GM12878 (cell line): ENCODE results near the gene C16orf87. TPM values are rescaled to one million over a fixed set of nuclear protein-coding genes. Genes with fewer than 3 reads are reported as not detected.

Source experiments
- ATF2 ChIP-seq: IDR thresholded peaks from 2 replicates; pipeline ENCODE4 v1.6.1; 2012; ENCODE audit warnings: low read length, inconsistent platforms
- BHLHE40 ChIP-seq, 2 experiments: fragments of 450-650 bp in 1 of 2; IDR thresholded peaks; 2 replicates each; pipeline ENCODE4 v1.6.1; 2011 to 2017; ENCODE audit warnings: low read depth in 2 of 2, borderline replicate concordance in 1 of 2, improper control_type of control experiment in 1 of 2, low read length in 1 of 2, mild to moderate bottlenecking in 1 of 2
- CEBPB ChIP-seq, 2 experiments: fragments of 150-350 bp in 1 of 2; IDR thresholded peaks; 2 replicates each; pipeline ENCODE4 v1.6.1; 2012 to 2014; ENCODE audit warnings: low read depth in 2 of 2, low read length in 2 of 2, borderline replicate concordance in 1 of 2, inconsistent platforms in 1 of 2
- CHD4 ChIP-seq: fragments of 200-600 bp; sonication (generic); IDR thresholded peaks from 2 replicates; pipeline ENCODE4 v1.6.1; 2016; ENCODE audit warnings: mild to moderate bottlenecking
- CREM ChIP-seq: IDR thresholded peaks from 2 replicates; pipeline ENCODE4 v1.6.1; 2014; ENCODE audit warnings: antibody characterized with exemption, low read depth
- EED ChIP-seq: sonication (generic); IDR thresholded peaks from 2 replicates; pipeline ENCODE4 v1.6.1; 2016; ENCODE audit warnings: antibody characterized with exemption, low read depth
- EP300 ChIP-seq, 2 experiments: fragments of 150-350 bp in 1 of 2; IDR thresholded peaks; 2 replicates each; pipeline ENCODE4 v1.6.1; 2011 to 2012; ENCODE audit warnings: low read depth in 2 of 2, low read length in 2 of 2, borderline replicate concordance in 1 of 2, improper control_type of control experiment in 1 of 2, inconsistent platforms in 1 of 2; ENCODE audit not compliant: control insufficient read depth in 1 of 2
- EZH2 ChIP-seq: IDR thresholded peaks from 2 replicates; pipeline ENCODE4 v1.6.1; 2012; ENCODE audit warnings: low read depth, mild to moderate bottlenecking, control low read depth, inconsistent platforms, low read length, borderline replicate concordance; ENCODE audit not compliant: control insufficient read depth
- FOXM1 ChIP-seq: IDR thresholded peaks from 2 replicates; pipeline ENCODE4 v1.6.1; 2012; ENCODE audit warnings: low read depth, mild to moderate bottlenecking, inconsistent platforms, low read length, moderate library complexity
- GABPA ChIP-seq: IDR thresholded peaks from 2 replicates; pipeline ENCODE4 v1.6.1; 2014; ENCODE audit warnings: antibody characterized with exemption, low read depth, mild to moderate bottlenecking, inconsistent platforms
- HDGF ChIP-seq: fragments of 450-650 bp; IDR thresholded peaks from 2 replicates; pipeline ENCODE4 v1.6.1; 2016; ENCODE audit warnings: antibody characterized with exemption
- IKZF1 ChIP-seq: fragments of 450-650 bp; conservative IDR thresholded peaks from 2 replicates; pipeline ENCODE4 v1.6.1; 2017; ENCODE audit warnings: antibody characterized with exemption, mild to moderate bottlenecking
- IRF4 ChIP-seq: IDR thresholded peaks from 2 replicates; pipeline ENCODE4 v1.6.1; 2011; ENCODE audit warnings: low read depth, low read length
- JUNB ChIP-seq: IDR thresholded peaks from 2 replicates; pipeline ENCODE4 v1.6.1; 2016; ENCODE audit warnings: antibody characterized with exemption, mild to moderate bottlenecking
- MEF2A ChIP-seq: IDR thresholded peaks from 2 replicates; pipeline ENCODE4 v1.6.1; 2011; ENCODE audit warnings: low read depth, mild to moderate bottlenecking, low read length, moderate library complexity; ENCODE audit not compliant: insufficient read depth
- MTA2 ChIP-seq: fragments of 450-650 bp; IDR thresholded peaks from 2 replicates; pipeline ENCODE4 v1.6.1; 2016; ENCODE audit warnings: low read depth, mild to moderate bottlenecking, moderate library complexity
- MTA3 ChIP-seq: IDR thresholded peaks from 2 replicates; pipeline ENCODE4 v1.6.1; 2012; ENCODE audit warnings: low read length, inconsistent platforms, borderline replicate concordance
- NFYB ChIP-seq: IDR thresholded peaks from 2 replicates; pipeline ENCODE4 v1.6.1; 2011; ENCODE audit warnings: low read depth, mild to moderate bottlenecking, low read length, improper control_type of control experiment, moderate library complexity; ENCODE audit not compliant: insufficient read depth
- RUNX3 ChIP-seq: IDR thresholded peaks from 2 replicates; pipeline ENCODE4 v1.6.1; 2012; ENCODE audit warnings: low read length, inconsistent platforms
- SP1 ChIP-seq: IDR thresholded peaks from one replicate; pipeline ENCODE4 v1.6.1; 2011; ENCODE audit warnings: low read depth, low read length
- STAT3 ChIP-seq: IDR thresholded peaks from 2 replicates; pipeline ENCODE4 v1.6.1; 2011; ENCODE audit warnings: low read depth, low read length, improper control_type of control experiment
- TBL1XR1 ChIP-seq: IDR thresholded peaks from 2 replicates; pipeline ENCODE4 v1.6.1; 2012; ENCODE audit warnings: low read depth, low read length, improper control_type of control experiment
- YBX1 ChIP-seq: fragments of 450-650 bp; IDR thresholded peaks from 2 replicates; pipeline ENCODE4 v1.6.1; 2016; ENCODE audit warnings: antibody characterized with exemption
- ZNF384 ChIP-seq: IDR thresholded peaks from 2 replicates; pipeline ENCODE4 v1.6.1; 2012; ENCODE audit warnings: low read depth, mild to moderate bottlenecking, low read length, improper control_type of control experiment, borderline replicate concordance
- ZNF592 ChIP-seq: fragments of 450-650 bp; IDR thresholded peaks from 2 replicates; pipeline ENCODE4 v1.6.1; 2017; ENCODE audit warnings: mild to moderate bottlenecking, moderate library complexity
- polyA plus RNA-seq, 11 experiments: library from polyadenylated mRNA; depleted of rRNA in 4 of 11; unstranded in 6 of 11; stranded (reverse) in 5 of 11; fragments of >200 nt; fragmentation: Nextera tagmentation in 4 of 11; fragmentation: Illumina TruSeq in 1 of 11; extraction: Ambion mirVana in 4 of 11; extraction: Trizol in 1 of 11; gene quantifications; 1 replicate in 1 of 11; 2 replicates in 10 of 11; pipeline versions ENCODE4 v1.2.1 to v1.2.3, GENCODE V29; 2011 to 2016; ENCODE audit warnings: inconsistent platforms in 2 of 11, missing spikeins in 2 of 11, low read depth in 1 of 11
- total RNA-seq, 4 experiments: library from RNA; depleted of rRNA in 3 of 4; stranded (reverse); fragments of >200 nt in 3 of 4; fragmentation: Illumina TruSeq in 1 of 4; extraction: Trizol in 1 of 4; gene quantifications; 2 replicates each; pipeline versions ENCODE4 v1.2.1 to v1.2.3, GENCODE V29; 2013 to 2021
- TF ChIP-seq, protein P1 (sequence below): fragments of 450-650 bp; IDR thresholded peaks from 2 replicates; pipeline ENCODE4 v1.6.1; 2016; ENCODE audit warnings: mild to moderate bottlenecking

The C16orf87 gene
- total and polyA plus RNA-seq, 10 of the 15 experiments (the other 5 are each of a cell fraction or from before 2014, with no cell fraction given), result 18.4 to 72.6 (median 31.0) TPM

GRCh38 chr16:46774743-46775177 lies 56.2 kb downstream of the C16orf87 start (continued):
- TF ChIP-seq RUNX3 (peak; percentile 93), CREM (peak; percentile 65; the same call in 1 of the 2 replicates), GABPA (0 out of 2 replicates have a peak, but pooled peaks have one; percentile 23), TBL1XR1 (peak; percentile 62; the same call in 1 of the 2 replicates), CEBPB (IDR thresholded peaks at IDR 0.05; ENCODE audit: borderline replicate concordance in 1 of 2, low read depth in 2 of 2, low read length in 2 of 2) (peak in 1 of 2 experiments; percentile 55; a peak in 1 of 4 replicates), ZNF384 (peak; percentile 40; the same call in 1 of the 2 replicates), ZNF592 (no peak), IKZF1 (peak; percentile 74), FOXM1 (peak; percentile 86), BHLHE40 (IDR thresholded peaks at IDR 0.05; ENCODE audit: borderline replicate concordance in 1 of 2, low read depth in 2 of 2, low read length in 1 of 2) (peak; percentile 58 to 65; a peak in 3 of 4 replicates), MEF2A (peak; percentile 96), YBX1 (no peak), EZH2 (0 out of 2 replicates have a peak, but pooled peaks have one; percentile 29), CHD4 (no peak), MTA2 (peak; percentile 90), SP1 (peak; percentile 22), IRF4 (peak; percentile 15; the same call in 1 of the 2 replicates), ATF2 (peak; percentile 84), EP300 (IDR thresholded peaks at IDR 0.05; ENCODE audit: borderline replicate concordance in 1 of 2, control insufficient read depth in 1 of 2, low read depth in 2 of 2, low read length in 2 of 2) (peak in 1 of 2 experiments; percentile 81; a peak in 2 of 4 replicates), JUNB (peak; percentile 46), MTA3 (peak; percentile 69), HDGF (0 out of 2 replicates have a peak, but pooled peaks have one; percentile 27), NFYB (0 out of 2 replicates have a peak, but pooled peaks have one; percentile 9), STAT3 (no peak), EED (peak; percentile 61; the same call in 1 of the 2 replicates)
- TF ChIP-seq, protein P1, sequence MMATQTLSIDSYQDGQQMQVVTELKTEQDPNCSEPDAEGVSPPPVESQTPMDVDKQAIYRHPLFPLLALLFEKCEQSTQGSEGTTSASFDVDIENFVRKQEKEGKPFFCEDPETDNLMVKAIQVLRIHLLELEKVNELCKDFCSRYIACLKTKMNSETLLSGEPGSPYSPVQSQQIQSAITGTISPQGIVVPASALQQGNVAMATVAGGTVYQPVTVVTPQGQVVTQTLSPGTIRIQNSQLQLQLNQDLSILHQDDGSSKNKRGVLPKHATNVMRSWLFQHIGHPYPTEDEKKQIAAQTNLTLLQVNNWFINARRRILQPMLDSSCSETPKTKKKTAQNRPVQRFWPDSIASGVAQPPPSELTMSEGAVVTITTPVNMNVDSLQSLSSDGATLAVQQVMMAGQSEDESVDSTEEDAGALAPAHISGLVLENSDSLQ, result peak; percentile 93
